T-cell (primary cell): ENCODE results near the gene CBLN4. TPM values are rescaled to one million over a fixed set of nuclear protein-coding genes. Genes with fewer than 3 reads are reported as not detected.

Source experiments
- ATAC-seq, 4 experiments: fragments of 200-7000 bp in 3 of 4; fragments of 150-1000 bp in 1 of 4; cut with Tn5 transposase; replicated peaks in 1 of 4; 1 replicate in 3 of 4; 2 replicates in 1 of 4; pipeline ENCODE4 v1.10.0; 2021; ENCODE audit warnings: moderate library complexity in 3 of 4, mild to moderate bottlenecking in 2 of 4, moderate number of reproducible peaks in 1 of 4
- CTCF ChIA-PET, 2 donors: fragments of 300-600 bp; sonication (Branson Sonifier 250); formaldehyde crosslinking; loops; one replicate each; lab custom pipeline; 2022; ENCODE audit warnings: antibody characterized with exemption in 2 of 2; lab: Charles Lee
- POLR2A ChIA-PET, 2 donors: fragments of 300-600 bp; sonication (Branson Sonifier 250); formaldehyde crosslinking; loops; one replicate each; lab custom pipeline; 2022; ENCODE audit warnings: antibody characterized with exemption in 2 of 2; lab: Charles Lee
- DNase-seq, 35 experiments: peaks; one replicate each; pipeline versions ENCODE4 v3.0.0 to v3.0.0-alpha.2; 2013 to 2023
- H3K27ac ChIP-seq: one replicate; pipeline ENCODE4 v1.5.1; 2013; ENCODE audit warnings: low read length
- H3K27me3 ChIP-seq, 2 experiments: replicated peaks in 1 of 2; 1 replicate in 1 of 2; 2 replicates in 1 of 2; pipeline versions ENCODE4 v1.6.1 to v1.7.0; 2013; ENCODE audit warnings: low read length in 1 of 2, mixed read lengths in 1 of 2; ENCODE audit not compliant: control insufficient read depth in 2 of 2, insufficient read depth in 2 of 2; ENCODE audit errors: extremely low read depth in 1 of 2
- H3K36me3 ChIP-seq, 2 donors: 1 replicate in 1 of 2; 2 replicates in 1 of 2; pipeline versions ENCODE4 v1.6.1 to v1.7.0; 2013; ENCODE audit warnings: low read length in 1 of 2; ENCODE audit not compliant: control insufficient read depth in 2 of 2, insufficient read depth in 1 of 2; ENCODE audit errors: extremely low read depth in 1 of 2
- H3K4me1 ChIP-seq, 2 experiments: 1 replicate in 1 of 2; 2 replicates in 1 of 2; pipeline versions ENCODE4 v1.6.1 to v1.7.0; 2013; ENCODE audit warnings: low read length in 2 of 2, mixed read lengths in 1 of 2; ENCODE audit not compliant: insufficient read depth in 2 of 2, control insufficient read depth in 1 of 2; ENCODE audit errors: extremely low read depth in 1 of 2
- H3K4me3 ChIP-seq, 2 donors: 1 replicate in 1 of 2; 2 replicates in 1 of 2; pipeline versions ENCODE4 v1.5.1 to v1.7.0; 2013; ENCODE audit warnings: mild to moderate bottlenecking in 2 of 2, low read length in 1 of 2, moderate library complexity in 1 of 2; ENCODE audit not compliant: control insufficient read depth in 1 of 2; ENCODE audit errors: extremely low read depth in 1 of 2
- H3K9me3 ChIP-seq: 2 replicates; pipeline ENCODE4 v1.7.0; 2013
- H3K27ac Mint-ChIP-seq, 2 donors: one replicate each; pipeline ENCODE4 v1.8.0; 2020 to 2021; ENCODE audit warnings: mild to moderate bottlenecking in 2 of 2, mixed read lengths in 2 of 2
- H3K27me3 Mint-ChIP-seq, 2 donors: one replicate each; pipeline ENCODE4 v1.8.0; 2021 to 2022; ENCODE audit warnings: mixed read lengths in 2 of 2
- H3K36me3 Mint-ChIP-seq: one replicate; pipeline ENCODE4 v1.8.0; 2021; ENCODE audit warnings: mixed read lengths
- H3K4me1 Mint-ChIP-seq, 3 donors: one replicate each; pipeline ENCODE4 v1.8.0; 2020 to 2022; ENCODE audit warnings: mixed read lengths in 3 of 3, mild to moderate bottlenecking in 1 of 3
- H3K4me3 Mint-ChIP-seq, 3 donors: one replicate each; pipeline ENCODE4 v1.8.0; 2020 to 2022; ENCODE audit warnings: mild to moderate bottlenecking in 3 of 3, mixed read lengths in 3 of 3, moderate library complexity in 3 of 3
- H3K9me3 Mint-ChIP-seq, 3 donors: one replicate each; pipeline ENCODE4 v1.8.0; 2020 to 2022; ENCODE audit warnings: mixed read lengths in 3 of 3
- WGBS: methylation state at CpG from one replicate; pipeline ENCODE4 v1.1.5; 2013; ENCODE audit warnings: missing lambda C conversion rate; ENCODE audit not compliant: insufficient coverage; 5-methylcytosine and 5-hydroxymethylcytosine counted together
- total RNA-seq, 35 experiments: library from RNA in 6 of 35; stranded (reverse) in 6 of 35; fragments of 120-200 nt in 1 of 35; gene quantifications; one replicate each; pipeline versions ENCODE4 v1.2.1 to v1.2.4 and lab custom pipeline; 2013 to 2026

The CBLN4 gene
- total RNA-seq, 5 donors from 2014 or later (not counting 1 experiment from before 2014, with no cell fraction given) = not detected

GRCh38 chr20:56014151-56014550 lies 8.8 kb upstream of the CBLN4 start:
- H3K36me3 Mint-ChIP-seq = no peaks in the 10 kb centered on the region
- H3K27ac ChIP-seq = no peak overlapping the region

DNA sequence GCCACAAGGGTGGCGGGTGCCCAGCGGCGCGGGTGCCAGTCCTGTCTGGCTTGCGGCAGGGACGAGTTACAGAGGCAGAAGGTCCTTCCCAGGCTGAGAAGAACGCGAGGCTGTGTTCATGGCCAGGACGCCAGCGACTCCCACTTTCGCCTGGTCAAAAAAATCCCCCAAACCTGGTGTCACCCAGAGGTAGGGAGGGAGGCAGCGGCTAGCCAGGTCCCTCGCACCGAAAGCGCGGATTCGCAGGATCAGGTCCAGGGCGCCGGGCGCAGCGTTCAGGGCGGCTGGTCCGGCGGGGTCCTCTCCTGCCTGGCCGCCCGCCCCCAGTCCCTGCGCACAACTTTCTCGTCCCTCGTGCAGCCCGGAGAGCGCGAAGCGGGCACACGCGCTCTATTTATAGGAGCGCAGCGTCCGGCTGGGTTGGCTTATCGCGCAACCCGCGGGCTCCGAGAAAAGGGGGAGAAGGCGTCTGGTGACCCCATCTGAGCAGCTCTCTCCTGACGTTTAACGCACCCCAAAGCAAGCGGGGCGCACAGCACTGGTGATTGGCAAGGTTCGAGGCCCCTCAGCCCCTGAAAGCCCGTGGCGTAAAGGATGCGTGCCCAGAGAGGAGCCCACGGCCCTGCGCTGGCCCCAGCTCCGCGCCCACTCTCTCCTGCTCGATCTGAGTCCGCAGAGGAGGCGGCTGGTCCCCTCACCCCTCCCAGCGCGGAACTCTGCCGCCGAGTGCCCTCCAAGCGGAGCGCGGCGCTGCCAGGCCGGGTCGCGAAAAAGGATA lies 519 bp downstream of the CBLN4 start:
- peaks cover 4 to 11% (median 9%) of the 10 kb centered on the region in 3 donors for H3K9me3 Mint-ChIP-seq
- peaks cover 2 to 33% of the 10 kb centered on the region in 2 experiments for H3K27me3 ChIP-seq
- no peaks in the 10 kb centered on the region for H3K4me1 Mint-ChIP-seq
- H3K27me3 Mint-ChIP-seq = peaks cover 30 to 34% of the 10 kb centered on the region in 2 donors
- H3K4me3 Mint-ChIP-seq = no peak overlapping the region
- ChIA-PET POLR2A (no interaction called here), CTCF (no interaction called here)
- H3K4me1 ChIP-seq = no peaks in the 10 kb centered on the region
- 20% methylated on average over 67 of the region's 70 CpGs for WGBS
- DNase-seq (no peak), ATAC-seq (no peak)
- H3K36me3 Mint-ChIP-seq = no peaks in the 10 kb centered on the region
- no peak overlapping the region for H3K4me3 ChIP-seq
- H3K9me3 ChIP-seq = no peaks in the 10 kb centered on the region
- H3K27ac Mint-ChIP-seq = no peak overlapping the region
- no peaks in the 10 kb centered on the region for H3K36me3 ChIP-seq
- H3K27ac ChIP-seq = no peak overlapping the region

More at GRCh38 chr20:56014151-56014550, 8.8 kb upstream of the CBLN4 start:
- no CpG with 5 or more reads among the region's 2 CpGs for WGBS
- no peaks in the 10 kb centered on the region for H3K27me3 ChIP-seq
- H3K9me3 Mint-ChIP-seq = peaks cover 7 to 11% (median 10%) of the 10 kb centered on the region in 3 donors
- no peak overlapping the region for H3K27ac Mint-ChIP-seq
- H3K27me3 Mint-ChIP-seq = no peaks in the 10 kb centered on the region
- no peak overlapping the region for H3K4me3 ChIP-seq
- H3K4me1 ChIP-seq = no peaks in the 10 kb centered on the region
- H3K4me1 Mint-ChIP-seq = no peaks in the 10 kb centered on the region
- H3K9me3 ChIP-seq = no peaks in the 10 kb centered on the region
- CTCF ChIA-PET = no interaction called here
- POLR2A ChIA-PET = no interaction called here
- ATAC-seq (no peak), DNase-seq (no peak)
- no peaks in the 10 kb centered on the region for H3K36me3 ChIP-seq
- no peak overlapping the region for H3K4me3 Mint-ChIP-seq

- Mint-ChIP-seq H3K4me1 (no peaks in the 10 kb centered on the region), H3K4me3 (no peak overlapping the region), H3K27ac (no peak overlapping the region), H3K36me3 (no peaks in the 10 kb centered on the region), H3K27me3 (peaks cover 30 to 34% of the 10 kb centered on the region in 2 donors), H3K9me3 (peaks cover 2 to 9% (median 7%) of the 10 kb centered on the region in 3 donors)
- H3K4me3 ChIP-seq = no peak overlapping the region
- H3K9me3 ChIP-seq = no peaks in the 10 kb centered on the region
- ATAC-seq = no peak
- no peaks in the 10 kb centered on the region for H3K36me3 ChIP-seq
- H3K27ac ChIP-seq = no peak overlapping the region
- peaks cover 2 to 33% of the 10 kb centered on the region in 2 experiments for H3K27me3 ChIP-seq
- WGBS = 10% methylated on average over 41 of the region's 41 CpGs
- DNase-seq = no peak
- POLR2A ChIA-PET = no interaction called here
- H3K4me1 ChIP-seq = no peaks in the 10 kb centered on the region
- CTCF ChIA-PET = no interaction called here
These were observed 1.3 kb downstream of the CBLN4 start for GRCh38 chr20:56004007-56004406.

- DNase-seq = no peak
- POLR2A ChIA-PET = no interaction called here
- ATAC-seq = no peak
These were observed 2.2 kb downstream of the CBLN4 start for GRCh38 chr20:56002908-56003800.

GRCh38 chr20:56001890-56002289 lies 3.4 kb downstream of the CBLN4 start:
- no peaks in the 10 kb centered on the region for H3K36me3 ChIP-seq
- no peak overlapping the region for H3K27ac ChIP-seq
- Mint-ChIP-seq H3K4me1 (no peaks in the 10 kb centered on the region), H3K27ac (no peak overlapping the region), H3K9me3 (peaks cover under 1 to 7% (median 2%) of the 10 kb centered on the region in 3 donors), H3K36me3 (no peaks in the 10 kb centered on the region), H3K27me3 (peaks cover 27 to 31% of the 10 kb centered on the region in 2 donors), H3K4me3 (no peak overlapping the region)
- WGBS = 85% methylated on average over 2 of the region's 3 CpGs
- ATAC-seq (no peak), DNase-seq (no peak)
- peaks cover 2 to 33% of the 10 kb centered on the region in 2 experiments for H3K27me3 ChIP-seq
- H3K4me3 ChIP-seq = no peak overlapping the region
- POLR2A ChIA-PET = no interaction called here
- CTCF ChIA-PET = no interaction called here
- no peaks in the 10 kb centered on the region for H3K9me3 ChIP-seq
- no peaks in the 10 kb centered on the region for H3K4me1 ChIP-seq

More at GRCh38 chr20:56002908-56003800, 2.2 kb downstream of the CBLN4 start:
- Mint-ChIP-seq H3K4me1 (no peaks in the 10 kb centered on the region), H3K4me3 (no peak overlapping the region), H3K36me3 (no peaks in the 10 kb centered on the region), H3K27me3 (peaks cover 30 to 34% of the 10 kb centered on the region in 2 donors), H3K9me3 (peaks cover 2 to 7% (median 6%) of the 10 kb centered on the region in 3 donors), H3K27ac (no peak overlapping the region)
- peaks cover 2 to 33% of the 10 kb centered on the region in 2 experiments for H3K27me3 ChIP-seq
- CTCF ChIA-PET = no interaction called here
- no peaks in the 10 kb centered on the region for H3K4me1 ChIP-seq
- no peaks in the 10 kb centered on the region for H3K36me3 ChIP-seq
- H3K4me3 ChIP-seq = no peak overlapping the region
- H3K27ac ChIP-seq = no peak overlapping the region
- WGBS = 13% methylated on average over 35 of the region's 38 CpGs
- no peaks in the 10 kb centered on the region for H3K9me3 ChIP-seq

DNA sequence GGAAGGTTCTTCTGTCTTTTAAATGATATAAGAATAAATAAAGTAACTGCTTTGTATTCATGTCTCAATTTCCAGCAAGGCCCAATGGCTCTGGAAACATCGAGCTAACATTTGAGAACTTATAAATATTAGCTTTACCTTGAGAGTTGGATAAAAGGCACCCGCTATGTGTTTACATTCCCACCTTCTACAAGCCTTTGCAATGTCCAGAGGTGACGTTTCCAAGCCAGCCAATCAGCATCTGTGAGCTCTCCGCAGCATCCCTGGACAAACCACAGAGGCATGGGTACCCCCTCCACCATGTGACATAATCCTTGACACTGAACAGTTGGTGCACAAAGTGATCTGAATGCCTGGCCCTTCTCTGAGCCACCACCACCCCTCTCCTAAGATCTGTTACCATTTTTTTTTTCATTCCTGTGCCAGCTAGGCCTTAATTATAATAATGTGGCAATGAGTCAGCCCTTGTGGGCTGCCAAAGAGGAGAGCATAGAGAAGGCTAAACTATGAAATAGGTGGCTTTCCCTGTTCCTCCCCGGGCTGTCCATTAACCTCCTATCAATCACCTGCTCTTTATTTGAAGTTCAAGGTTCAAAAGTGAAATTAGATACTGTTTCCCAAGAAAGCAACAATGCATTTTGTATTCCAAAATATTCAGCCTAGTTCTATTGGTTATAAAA lies 4.1 kb downstream of the CBLN4 start:
- H3K4me1 Mint-ChIP-seq = no peaks in the 10 kb centered on the region
- no peaks in the 10 kb centered on the region for H3K36me3 Mint-ChIP-seq
- peaks cover 0 to 4% (median 0%) of the 10 kb centered on the region in 3 donors for H3K9me3 Mint-ChIP-seq
- Histone ChIP-seq H3K4me1 (no peaks in the 10 kb centered on the region), H3K9me3 (no peaks in the 10 kb centered on the region), H3K4me3 (no peak overlapping the region), H3K36me3 (no peaks in the 10 kb centered on the region), H3K27me3 (peaks cover 2 to 33% of the 10 kb centered on the region in 2 experiments), H3K27ac (no peak overlapping the region)
- DNase-seq (no peak), ATAC-seq (no peak)
- H3K27ac Mint-ChIP-seq = no peak overlapping the region
- peaks cover 21 to 25% of the 10 kb centered on the region in 2 donors for H3K27me3 Mint-ChIP-seq
- ChIA-PET CTCF (no interaction called here), POLR2A (no interaction called here)
- no peak overlapping the region for H3K4me3 Mint-ChIP-seq
- 80% methylated on average over 1 of the region's 5 CpGs for WGBS
